Measurements from ENCODE around the gene AKR1C1.
"Not testable (repeated sequence)": the region's sequence is repeated elsewhere in the genome, so short reads cannot be mapped to it uniquely, and the experiment has no call there.

The AKR1C1 gene

GRCh38 chr10:4984223-4984622 is 21.0 kb downstream of the AKR1C1 start:
- no peak for DNase-seq

- DNase-seq: peak in 1 of 2 experiments; percentile 27
Observed at GRCh38 chr10:4984971-4985594, 21.9 kb downstream of the AKR1C1 start.

GRCh38 chr10:4988000-4988641 is 24.9 kb downstream of the AKR1C1 start:
- not testable (repeated sequence) for DNase-seq

DNA sequence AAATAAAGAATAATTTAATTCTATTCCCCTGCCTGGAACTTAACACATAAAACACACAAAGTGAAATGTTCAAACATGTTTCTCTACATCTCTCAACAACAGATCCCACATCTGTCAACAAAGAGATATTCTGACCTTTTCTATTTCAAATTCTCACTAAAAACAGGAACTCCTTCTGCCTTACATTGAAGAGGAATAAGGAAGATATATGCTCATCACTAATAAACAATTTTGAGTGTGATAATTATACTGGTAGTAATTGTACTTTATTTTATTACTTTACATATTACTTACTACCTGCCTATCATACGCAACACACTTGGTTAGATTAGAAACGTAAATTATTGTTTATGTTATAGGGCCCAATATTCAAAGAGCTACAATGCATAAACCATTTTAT is 27.0 kb downstream of the AKR1C1 start:
- no peak for DNase-seq

- DNase-seq: not testable (repeated sequence)
Observed at GRCh38 chr10:4991463-4991862, 28.2 kb downstream of the AKR1C1 start.

DNA sequence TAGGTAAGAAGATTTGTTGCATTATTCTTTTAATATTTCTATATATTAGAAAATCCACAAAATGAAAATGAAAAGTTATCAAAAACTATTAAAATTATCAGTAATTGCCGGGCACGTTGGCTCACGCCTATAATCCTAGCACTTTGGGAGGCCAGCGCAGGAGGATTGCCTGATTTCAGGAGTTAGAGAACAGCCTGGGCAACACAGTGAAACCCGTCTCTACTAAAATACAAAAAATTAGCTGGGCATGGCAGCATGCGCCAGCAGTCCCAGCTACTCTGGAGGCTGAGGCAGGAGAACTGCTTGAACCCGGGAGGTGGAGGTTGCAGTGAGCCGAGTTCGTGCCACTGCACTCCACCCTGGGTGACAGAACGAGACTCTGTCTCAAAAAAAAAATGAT is 29.3 kb downstream of the AKR1C1 start:
- DNase-seq: not testable (repeated sequence)

GRCh38 chr10:4994260-4994659 is 31.0 kb downstream of the AKR1C1 start:
- not testable (repeated sequence) for DNase-seq

- DNase-seq: no peak
Observed at GRCh38 chr10:4998671-4999070, 35.5 kb downstream of the AKR1C1 start.

GRCh38 chr10:5002013-5002727 is 39.0 kb downstream of the AKR1C1 start:
- no peak for DNase-seq

- not testable (repeated sequence) for DNase-seq
Observed at GRCh38 chr10:5003127-5004029, 40.2 kb downstream of the AKR1C1 start, which contains the start of gene AKR1C2. AKR1C2 (minus strand) TSS chr10:5003857; CDS start chr10:5003835, 22 bp downstream.

DNA sequence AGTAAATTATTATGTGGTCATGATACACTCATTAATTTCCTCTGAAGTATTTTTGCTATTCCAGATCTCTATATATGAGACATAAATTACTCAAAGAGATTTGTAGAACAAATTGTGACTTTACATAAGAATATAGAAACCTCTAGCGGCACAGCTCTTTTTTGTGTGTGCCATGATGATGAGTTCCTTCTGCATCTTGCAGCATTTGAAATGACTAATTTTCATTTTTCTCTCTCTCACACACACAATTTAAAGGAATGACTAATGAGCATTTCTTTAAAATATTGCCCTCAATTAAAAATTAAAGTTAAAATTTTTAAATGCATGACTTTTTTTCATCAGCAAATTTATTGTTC is 40.8 kb downstream of the AKR1C1 start:
- DNase-seq: not testable (repeated sequence)

DNA sequence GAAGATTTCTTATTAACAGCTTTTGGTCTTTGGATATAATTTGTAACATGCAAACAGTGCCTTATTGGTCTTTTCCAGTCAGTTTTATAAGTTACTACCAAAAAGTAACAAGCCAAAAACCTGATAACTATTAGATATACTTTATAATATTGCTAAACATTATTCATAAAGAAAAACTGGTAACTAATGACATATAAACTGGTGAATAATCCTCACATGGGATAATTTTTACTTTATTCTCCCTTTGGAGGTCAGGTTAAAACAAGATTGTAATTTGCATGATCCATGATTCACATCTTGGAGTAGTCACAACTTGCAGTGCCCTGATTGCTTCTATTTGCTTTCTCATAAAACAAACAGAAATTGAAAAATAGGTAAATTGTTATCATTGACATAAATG is 41.3 kb downstream of the AKR1C1 start:
- not testable (repeated sequence) for DNase-seq

- peak; percentile 32 to 78 for DNase-seq
Observed at GRCh38 chr10:5008857-5009548, 45.8 kb downstream of the AKR1C1 start.

- DNase-seq: peak in 1 of 2 experiments; percentile 37
Observed at GRCh38 chr10:5010043-5010442, 46.8 kb downstream of the AKR1C1 start.

- DNase-seq: not testable (repeated sequence)
Observed at GRCh38 chr10:5011392-5011791, 48.2 kb downstream of the AKR1C1 start.

- DNase-seq: no peak
Observed at GRCh38 chr10:5012595-5012994, 49.4 kb downstream of the AKR1C1 start.

GRCh38 chr10:5013385-5013784 is 50.2 kb downstream of the AKR1C1 start:
- no peak for DNase-seq

DNA sequence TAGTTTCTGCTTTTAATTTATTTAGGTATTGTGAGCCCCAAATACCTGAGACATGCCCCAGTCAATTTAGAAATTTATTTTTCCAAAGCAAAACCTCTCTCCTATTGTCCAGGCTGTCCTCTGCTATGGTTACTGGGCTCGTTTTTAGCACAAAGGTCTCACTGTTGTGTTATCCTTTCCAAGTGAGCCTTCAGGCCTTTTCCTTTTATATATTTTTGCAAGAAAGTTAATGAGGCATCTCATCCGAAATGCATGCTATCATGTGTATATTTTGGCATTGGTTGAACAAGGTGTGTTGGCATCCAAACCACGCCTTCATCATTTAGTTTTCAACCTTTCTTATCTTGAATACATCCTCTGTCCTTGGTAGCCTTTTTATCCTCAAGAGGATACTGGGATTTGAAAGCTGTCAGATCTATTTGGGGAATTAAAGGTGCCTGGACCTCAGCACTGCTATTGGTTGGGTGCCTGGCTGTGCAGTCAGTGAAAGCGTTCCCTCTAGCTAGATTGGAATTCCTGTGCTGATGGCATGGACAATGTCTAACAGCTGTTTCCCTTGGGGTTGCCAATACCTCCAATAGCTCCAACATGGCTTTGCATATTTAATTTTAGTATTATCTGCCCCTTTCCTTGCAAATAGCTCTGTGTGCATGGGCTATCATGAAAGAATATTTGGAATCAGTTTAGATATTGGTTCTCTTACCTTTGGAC is 51.1 kb downstream of the AKR1C1 start:
- not testable (repeated sequence) for DNase-seq

DNA sequence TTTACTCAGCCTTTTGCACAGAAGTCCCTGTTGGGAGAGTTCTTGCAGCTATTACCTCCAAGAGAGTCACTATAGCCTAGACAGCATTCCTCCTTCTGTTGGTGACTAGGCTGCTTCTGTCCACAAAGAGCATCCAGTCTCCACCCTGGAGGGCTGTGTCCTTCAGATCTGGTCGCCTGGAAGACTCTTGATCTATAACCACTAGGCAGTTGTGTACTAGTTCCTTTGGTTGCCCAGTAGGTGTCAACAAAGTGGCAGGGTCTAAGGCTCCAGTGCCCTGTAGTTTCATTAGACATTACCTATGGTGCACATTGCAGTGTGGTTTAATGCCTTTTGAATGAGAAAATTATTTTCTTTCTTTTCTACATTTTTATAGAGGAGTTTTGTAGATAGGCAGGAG is 51.7 kb downstream of the AKR1C1 start:
- peak; percentile 25 to 40 for DNase-seq

- no peak for DNase-seq
Observed at GRCh38 chr10:5018134-5018533, 54.9 kb downstream of the AKR1C1 start.

DNA sequence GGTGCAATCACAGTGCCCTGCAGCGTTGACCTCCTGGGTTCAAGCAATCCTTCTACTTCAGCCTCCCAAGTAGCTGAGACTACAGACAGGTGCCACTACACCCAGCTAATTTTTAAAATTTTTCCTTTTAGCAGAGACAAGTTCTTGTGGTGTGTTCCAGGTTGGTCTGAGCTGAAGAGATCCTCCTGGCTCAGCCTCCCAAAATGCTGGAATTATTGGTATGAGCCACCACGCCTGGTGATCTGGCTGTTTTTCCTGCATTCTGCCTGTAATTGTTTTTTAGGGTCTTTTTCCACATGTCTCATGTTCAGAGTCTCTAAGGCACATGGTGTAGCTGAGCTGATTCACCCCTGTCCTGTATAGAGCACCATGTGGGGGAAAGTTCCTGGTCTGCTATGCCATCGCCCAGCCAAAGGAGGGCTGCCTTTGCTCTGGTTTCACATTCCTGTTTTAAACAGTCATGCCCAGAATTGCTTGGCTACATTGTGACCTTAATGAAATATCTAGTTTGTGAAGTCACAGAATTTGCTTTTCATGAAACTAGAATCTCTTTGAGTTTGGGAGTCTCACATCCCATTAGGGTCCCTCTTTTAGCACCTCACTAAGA is 55.6 kb downstream of the AKR1C1 start:
- DNase-seq: peak; percentile 40 to 64

All from SHP77 (cell line).